ENCODE measurements around the gene ABHD4.
"Not testable (repeated sequence)": the region's sequence is repeated elsewhere in the genome, so short reads cannot be mapped to it uniquely, and the experiment has no call there.

ABHD4 gene

GRCh38 chr14:22629361-22629760 is 31.3 kb downstream of the ABHD4 start:
- peaks cover 18% of the 10 kb centered on the region for H3K4me1 ChIP-seq (ENCODE audit: control insufficient read depth, insufficient read depth, low read length)
- H3K4me3 ChIP-seq (ENCODE audit: low read depth, low read length), result no peak overlapping the region
- no peak overlapping the region for H3K9ac ChIP-seq (ENCODE audit: low read depth, low read length)
- H3K27me3 ChIP-seq (ENCODE audit: control insufficient read depth, insufficient read depth, low read length), result no peaks in the 10 kb centered on the region
- no peaks in the 10 kb centered on the region for H3K36me3 ChIP-seq (ENCODE audit: control insufficient read depth, insufficient read depth, low read length)
- H3K9me3 ChIP-seq (ENCODE audit: control insufficient read depth, insufficient read depth, low read length), result no peaks in the 10 kb centered on the region
- H3K27ac ChIP-seq (ENCODE audit: low read depth, low read length), result no peak overlapping the region

GRCh38 chr14:22630066-22630465 is 32.0 kb downstream of the ABHD4 start:
- Histone ChIP-seq H3K9ac (ENCODE audit: low read depth, low read length) (no peak overlapping the region), H3K36me3 (ENCODE audit: control insufficient read depth, insufficient read depth, low read length) (no peaks in the 10 kb centered on the region), H3K4me3 (ENCODE audit: low read depth, low read length) (no peak overlapping the region), H3K9me3 (ENCODE audit: control insufficient read depth, insufficient read depth, low read length) (no peaks in the 10 kb centered on the region), H3K27me3 (ENCODE audit: control insufficient read depth, insufficient read depth, low read length) (no peaks in the 10 kb centered on the region), H3K4me1 (ENCODE audit: control insufficient read depth, insufficient read depth, low read length) (peaks cover 18% of the 10 kb centered on the region), H3K27ac (ENCODE audit: low read depth, low read length) (no peak overlapping the region)

GRCh38 chr14:22630486-22630885 is 32.4 kb downstream of the ABHD4 start:
- Histone ChIP-seq H3K4me1 (ENCODE audit: control insufficient read depth, insufficient read depth, low read length) (peaks cover 18% of the 10 kb centered on the region), H3K27ac (ENCODE audit: low read depth, low read length) (no peak overlapping the region)

GRCh38 chr14:22634233-22634900 is 36.3 kb downstream of the ABHD4 start:
- no peak overlapping the region for H3K4me3 ChIP-seq (ENCODE audit: low read depth, low read length)
- H3K27me3 ChIP-seq (ENCODE audit: control insufficient read depth, insufficient read depth, low read length), result no peaks in the 10 kb centered on the region
- H3K4me1 ChIP-seq (ENCODE audit: control insufficient read depth, insufficient read depth, low read length), result no peaks in the 10 kb centered on the region
- H3K36me3 ChIP-seq (ENCODE audit: control insufficient read depth, insufficient read depth, low read length), result no peaks in the 10 kb centered on the region
- no peak overlapping the region for H3K9ac ChIP-seq (ENCODE audit: low read depth, low read length)
- H3K9me3 ChIP-seq (ENCODE audit: control insufficient read depth, insufficient read depth, low read length), result no peaks in the 10 kb centered on the region
- H3K27ac ChIP-seq (ENCODE audit: low read depth, low read length), result no peak overlapping the region

More at GRCh38 chr14:22630486-22630885, 32.4 kb downstream of the ABHD4 start:
- H3K9ac ChIP-seq (ENCODE audit: low read depth, low read length), result no peak overlapping the region
- H3K9me3 ChIP-seq (ENCODE audit: control insufficient read depth, insufficient read depth, low read length), result no peaks in the 10 kb centered on the region
- no peak overlapping the region for H3K4me3 ChIP-seq (ENCODE audit: low read depth, low read length)
- H3K27me3 ChIP-seq (ENCODE audit: control insufficient read depth, insufficient read depth, low read length), result no peaks in the 10 kb centered on the region
- no peaks in the 10 kb centered on the region for H3K36me3 ChIP-seq (ENCODE audit: control insufficient read depth, insufficient read depth, low read length)

- not testable (repeated sequence) for H3K4me1 ChIP-seq (ENCODE audit: control insufficient read depth, insufficient read depth, low read length); H3K36me3 ChIP-seq (ENCODE audit: control insufficient read depth, insufficient read depth, low read length); H3K9ac ChIP-seq (ENCODE audit: low read depth, low read length); H3K27ac ChIP-seq (ENCODE audit: low read depth, low read length); H3K27me3 ChIP-seq (ENCODE audit: control insufficient read depth, insufficient read depth, low read length); H3K4me3 ChIP-seq (ENCODE audit: low read depth, low read length); H3K9me3 ChIP-seq (ENCODE audit: control insufficient read depth, insufficient read depth, low read length)
Observed at GRCh38 chr14:22635980-22636379, 37.9 kb downstream of the ABHD4 start.

GRCh38 chr14:22640192-22640591 is 42.1 kb downstream of the ABHD4 start:
- H3K4me1 ChIP-seq (ENCODE audit: control insufficient read depth, insufficient read depth, low read length), result no peaks in the 10 kb centered on the region
- H3K9me3 ChIP-seq (ENCODE audit: control insufficient read depth, insufficient read depth, low read length), result no peaks in the 10 kb centered on the region
- no peak overlapping the region for H3K4me3 ChIP-seq (ENCODE audit: low read depth, low read length)
- no peaks in the 10 kb centered on the region for H3K36me3 ChIP-seq (ENCODE audit: control insufficient read depth, insufficient read depth, low read length)
- no peaks in the 10 kb centered on the region for H3K27me3 ChIP-seq (ENCODE audit: control insufficient read depth, insufficient read depth, low read length)
- no peak overlapping the region for H3K27ac ChIP-seq (ENCODE audit: low read depth, low read length)
- no peak overlapping the region for H3K9ac ChIP-seq (ENCODE audit: low read depth, low read length)

GRCh38 chr14:22641846-22642245 is 43.7 kb downstream of the ABHD4 start:
- Histone ChIP-seq H3K27me3 (ENCODE audit: control insufficient read depth, insufficient read depth, low read length) (no peaks in the 10 kb centered on the region), H3K4me1 (ENCODE audit: control insufficient read depth, insufficient read depth, low read length) (no peaks in the 10 kb centered on the region), H3K36me3 (ENCODE audit: control insufficient read depth, insufficient read depth, low read length) (no peaks in the 10 kb centered on the region), H3K9me3 (ENCODE audit: control insufficient read depth, insufficient read depth, low read length) (no peaks in the 10 kb centered on the region), H3K27ac (ENCODE audit: low read depth, low read length) (no peak overlapping the region), H3K4me3 (ENCODE audit: low read depth, low read length) (no peak overlapping the region), H3K9ac (ENCODE audit: low read depth, low read length) (no peak overlapping the region)

GRCh38 chr14:22644305-22644635 is 46.2 kb downstream of the ABHD4 start, which contains the start of gene OR6J1:
TSS of gene OR6J1 (minus strand) at chr14:22644352. CDS start at chr14:22634811, 9,541 bp downstream.
- Histone ChIP-seq H3K9me3 (ENCODE audit: control insufficient read depth, insufficient read depth, low read length) (no peaks in the 10 kb centered on the region), H3K36me3 (ENCODE audit: control insufficient read depth, insufficient read depth, low read length) (no peaks in the 10 kb centered on the region), H3K9ac (ENCODE audit: low read depth, low read length) (no peak within 1 kb of the TSS)

GRCh38 chr14:22646570-22647254 is 48.6 kb downstream of the ABHD4 start:
- no peaks in the 10 kb centered on the region for H3K27me3 ChIP-seq (ENCODE audit: control insufficient read depth, insufficient read depth, low read length)
- no peaks in the 10 kb centered on the region for H3K36me3 ChIP-seq (ENCODE audit: control insufficient read depth, insufficient read depth, low read length)
- H3K9ac ChIP-seq (ENCODE audit: low read depth, low read length), result no peak overlapping the region
- no peak overlapping the region for H3K27ac ChIP-seq (ENCODE audit: low read depth, low read length)
- no peaks in the 10 kb centered on the region for H3K9me3 ChIP-seq (ENCODE audit: control insufficient read depth, insufficient read depth, low read length)
- H3K4me1 ChIP-seq (ENCODE audit: control insufficient read depth, insufficient read depth, low read length), result 0 out of 2 replicates have a peak, but pooled peaks cover 3% of the 10 kb centered on the region
- no peak overlapping the region for H3K4me3 ChIP-seq (ENCODE audit: low read depth, low read length)

More at GRCh38 chr14:22644305-22644635, 46.2 kb downstream of the ABHD4 start, which contains the start of gene OR6J1:
- Histone ChIP-seq H3K27me3 (ENCODE audit: control insufficient read depth, insufficient read depth, low read length) (no peaks in the 10 kb centered on the region), H3K4me3 (ENCODE audit: low read depth, low read length) (no peak within 1 kb of the TSS), H3K27ac (ENCODE audit: low read depth, low read length) (no peak within 1 kb of the TSS), H3K4me1 (ENCODE audit: control insufficient read depth, insufficient read depth, low read length) (no peaks in the 10 kb centered on the region)

GRCh38 chr14:22648506-22648905 is 50.4 kb downstream of the ABHD4 start:
- no peaks in the 10 kb centered on the region for H3K9me3 ChIP-seq (ENCODE audit: control insufficient read depth, insufficient read depth, low read length)
- no peaks in the 10 kb centered on the region for H3K27me3 ChIP-seq (ENCODE audit: control insufficient read depth, insufficient read depth, low read length)
- no peak overlapping the region for H3K9ac ChIP-seq (ENCODE audit: low read depth, low read length)
- peaks cover 6% of the 10 kb centered on the region; the same call in 1 of the 2 replicates for H3K4me1 ChIP-seq (ENCODE audit: control insufficient read depth, insufficient read depth, low read length)
- H3K4me3 ChIP-seq (ENCODE audit: low read depth, low read length), result no peak overlapping the region
- no peaks in the 10 kb centered on the region for H3K36me3 ChIP-seq (ENCODE audit: control insufficient read depth, insufficient read depth, low read length)
- no peak overlapping the region for H3K27ac ChIP-seq (ENCODE audit: low read depth, low read length)

GRCh38 chr14:22650046-22650739 is 52.1 kb downstream of the ABHD4 start:
- Histone ChIP-seq H3K4me3 (ENCODE audit: low read depth, low read length) (no peak overlapping the region), H3K36me3 (ENCODE audit: control insufficient read depth, insufficient read depth, low read length) (no peaks in the 10 kb centered on the region), H3K9ac (ENCODE audit: low read depth, low read length) (no peak overlapping the region)

More at GRCh38 chr14:22650046-22650739, 52.1 kb downstream of the ABHD4 start:
- no peaks in the 10 kb centered on the region for H3K9me3 ChIP-seq (ENCODE audit: control insufficient read depth, insufficient read depth, low read length)
- no peaks in the 10 kb centered on the region for H3K27me3 ChIP-seq (ENCODE audit: control insufficient read depth, insufficient read depth, low read length)
- H3K27ac ChIP-seq (ENCODE audit: low read depth, low read length), result no peak overlapping the region
- peaks cover 6% of the 10 kb centered on the region; the same call in 1 of the 2 replicates for H3K4me1 ChIP-seq (ENCODE audit: control insufficient read depth, insufficient read depth, low read length)

Data from HUES48 (cell line).